ENCODE data around the gene RFT1. TPM values are rescaled to one million over a fixed set of nuclear protein-coding genes. Genes with fewer than 3 reads are reported as not detected.

RFT1 gene
- 10 to 100 TPM in 4 of 6 experiments, 1 to 10 TPM in 2; 9.3 to 12.4 (median 10.4) TPM for total RNA-seq
- long read RNA-seq, full-length matches to known transcripts: 3 of 3 reads
- long read RNA-seq, partial matches to known transcripts: 0 of 3 reads
- long read RNA-seq, other reads (novel, unspliced or antisense): 0 of 3 reads

- intact Hi-C loops (cut with DNase I): no loop called here
- DNase-seq (peak; percentile 97 to 98 (median 97)), ATAC-seq (peak; percentile 88 to 95 (median 92))
- no peaks in the 10 kb centered on the region for H3K27me3 ChIP-seq
- H3K36me3 ChIP-seq: peaks cover 0 to 4% (median 1%) of the 10 kb centered on the region in 4 donors
- 4% methylated on average over 31 of the region's 41 CpGs for WGBS (ENCODE audit: insufficient coverage, low coverage, low lambda C conversion rate, missing lambda C conversion rate)
- H3K4me3 ChIP-seq: peak within 1 kb of the TSS; percentile 84 to 93 (median 92)
- no peaks in the 10 kb centered on the region for H3K9me3 ChIP-seq
- TF ChIP-seq CTCF (IDR thresholded peaks at IDR 0.05): no peak
- peak; percentile 74 for TF ChIP-seq POLR2A (IDR thresholded peaks at IDR 0.05)
- H3K4me1 ChIP-seq: peaks cover 0 to 25% (median 9%) of the 10 kb centered on the region in 4 donors
- H3K27ac ChIP-seq: peak within 1 kb of the TSS; percentile 81 to 90 (median 81)
These were observed at the start of gene RFT1 for GRCh38 chr3:53130179-53131061. RFT1 (minus strand) TSS chr3:53130435; CDS start chr3:53130400, 35 bp downstream.

- WGBS (ENCODE audit: insufficient coverage, low coverage, low lambda C conversion rate, missing lambda C conversion rate): 98% methylated on average over 6 of the region's 20 CpGs
- intact Hi-C loops (cut with DNase I): no loop called here
These were observed 49.3 kb upstream of the RFT1 start for GRCh38 chr3:53179580-53179979.

GRCh38 chr3:53178246-53178645 is 48.0 kb upstream of the RFT1 start:
- ATAC-seq: no peak
- H3K27ac ChIP-seq: no peak overlapping the region
- H3K9me3 ChIP-seq: no peaks in the 10 kb centered on the region
- intact Hi-C loops (cut with DNase I): no loop called here
- TF ChIP-seq POLR2A (IDR thresholded peaks at IDR 0.05) (no peak), CTCF (IDR thresholded peaks at IDR 0.05) (no peak)
- 100% methylated on average over 6 of the region's 15 CpGs for WGBS (ENCODE audit: insufficient coverage, low coverage, low lambda C conversion rate, missing lambda C conversion rate)
- no peaks in the 10 kb centered on the region for H3K27me3 ChIP-seq
- H3K4me1 ChIP-seq: no peaks in the 10 kb centered on the region
- H3K36me3 ChIP-seq: peaks cover 0 to 9% (median 2%) of the 10 kb centered on the region in 4 donors
- no peak overlapping the region for H3K4me3 ChIP-seq
- no peak for DNase-seq

More at GRCh38 chr3:53179580-53179979, 49.3 kb upstream of the RFT1 start:
- DNase-seq: no peak
- Histone ChIP-seq H3K36me3 (peaks cover 0 to 10% (median 4%) of the 10 kb centered on the region in 4 donors), H3K4me1 (no peaks in the 10 kb centered on the region), H3K27me3 (no peaks in the 10 kb centered on the region), H3K4me3 (no peak overlapping the region), H3K9me3 (no peaks in the 10 kb centered on the region), H3K27ac (no peak overlapping the region)
- TF ChIP-seq CTCF (IDR thresholded peaks at IDR 0.05) (no peak), POLR2A (IDR thresholded peaks at IDR 0.05) (no peak)
- no peak for ATAC-seq

GRCh38 chr3:53175613-53176540 is 45.6 kb upstream of the RFT1 start:
- Histone ChIP-seq H3K9me3 (no peaks in the 10 kb centered on the region), H3K27ac (no peak overlapping the region), H3K27me3 (no peaks in the 10 kb centered on the region), H3K36me3 (peaks cover 0 to 7% (median 2%) of the 10 kb centered on the region in 4 donors), H3K4me1 (no peaks in the 10 kb centered on the region), H3K4me3 (no peak overlapping the region)
- WGBS (ENCODE audit: insufficient coverage, low coverage, low lambda C conversion rate, missing lambda C conversion rate): no CpG with 5 or more reads among the region's 9 CpGs
- DNase-seq (no peak), ATAC-seq (peak in 1 of 4 donors; percentile 23)
- no peak for TF ChIP-seq CTCF (IDR thresholded peaks at IDR 0.05)
- TF ChIP-seq POLR2A (IDR thresholded peaks at IDR 0.05): no peak
- intact Hi-C loops (cut with DNase I): no loop called here
